GM12878 (cell line): ENCODE measurements around the gene RASGRP2. TPM values are rescaled to one million over a fixed set of nuclear protein-coding genes. Genes with fewer than 3 reads are reported as not detected.

Experiments
- ATAC-seq: fragments of 200-7000 bp; cut with Tn5 transposase; 3 replicates; pipeline ENCODE4 v1.9.1; 2020; ENCODE audit warnings: mild to moderate bottlenecking, moderate library complexity
- BruUV-seq: library from RNA; stranded (reverse); fragments of 400-500 nt; replicated peaks from 2 replicates; lab custom pipeline; 2021; lab: Mats Ljungman, UMichigan
- CTCF ChIA-PET: fragments of 300-600 bp; sonication (Branson Sonifier 250); formaldehyde crosslinking; extraction: SDS; loops from one replicate; lab custom pipeline; 2021; ENCODE audit warnings: inconsistent platforms; lab: Yijun Ruan, JAX
- POLR2A ChIA-PET: fragments of 350-600 bp; formaldehyde crosslinking; extraction: SDS; loops from one replicate; lab custom pipeline; 2021; ENCODE audit warnings: inconsistent platforms; lab: Charles Lee
- RAD21 ChIA-PET: fragments of 300-600 bp; sonication (Branson Sonifier 250); formaldehyde crosslinking; loops from one replicate; lab custom pipeline; 2023; ENCODE audit warnings: antibody characterized with exemption; ENCODE audit not compliant: unreplicated experiment; lab: Charles Lee
- SMC1A ChIA-PET: fragments of 300-600 bp; sonication (Branson Sonifier 250); formaldehyde crosslinking; loops from one replicate; lab custom pipeline; 2023; ENCODE audit not compliant: unreplicated experiment, uncharacterized antibody; lab: Charles Lee
- DNase-seq: peaks from one replicate; pipeline ENCODE4 v3.0.0-alpha.2; 2011; ENCODE audit warnings: low read depth, low spot score
- FAIRE-seq: peaks from 3 replicates; lab custom pipeline; 2011; peaks lifted over from hg19 to GRCh38; lab: Jason Lieb, UNC
- H2AFZ ChIP-seq: 2 replicates; pipeline ENCODE4 v1.6.0; 2011; ENCODE audit warnings: low read depth, low read length, control low read depth; ENCODE audit not compliant: control insufficient read depth
- H3K27ac ChIP-seq: 2 replicates; pipeline ENCODE4 v1.5.1; 2011; ENCODE audit warnings: control low read depth; ENCODE audit not compliant: control insufficient read depth, insufficient read depth
- H3K27me3 ChIP-seq, 2 experiments: replicated peaks in 1 of 2; 2 replicates each; pipeline versions ENCODE4 v1.6.0 to v1.6.1; 2011; ENCODE audit warnings: low read length in 1 of 2; ENCODE audit not compliant: control insufficient read depth in 2 of 2, insufficient read depth in 2 of 2
- H3K36me3 ChIP-seq, 2 experiments: 2 replicates each; pipeline ENCODE4 v1.5.1; 2011; ENCODE audit warnings: low read length in 1 of 2; ENCODE audit not compliant: control insufficient read depth in 2 of 2, insufficient read depth in 2 of 2
- H3K4me1 ChIP-seq: 2 replicates; pipeline ENCODE4 v1.6.1; 2011; ENCODE audit warnings: mild to moderate bottlenecking, low read length, moderate library complexity, mixed read lengths; ENCODE audit not compliant: control insufficient read depth, insufficient read depth
- H3K4me2 ChIP-seq: 2 replicates; pipeline ENCODE4 v1.6.0; 2011; ENCODE audit warnings: control low read depth; ENCODE audit not compliant: control insufficient read depth, insufficient read depth
- H3K4me3 ChIP-seq: fragments of 200-600 bp; sonication (generic); 2 replicates; pipeline ENCODE4 v1.5.1; 2016
- H3K79me2 ChIP-seq: 2 replicates; pipeline ENCODE4 v1.6.0; 2011; ENCODE audit warnings: low read length; ENCODE audit not compliant: control insufficient read depth, insufficient read depth
- H3K9ac ChIP-seq: 2 replicates; pipeline ENCODE4 v1.8.0; 2011; ENCODE audit warnings: low read length, control low read depth, mixed read lengths; ENCODE audit not compliant: control insufficient read depth, insufficient read depth
- H3K9me3 ChIP-seq: replicated peaks from 3 replicates; pipeline ENCODE4 v1.5.1; 2011; ENCODE audit warnings: mild to moderate bottlenecking, low read length; ENCODE audit not compliant: control insufficient read depth, insufficient read depth
- H4K20me1 ChIP-seq: 2 replicates; pipeline ENCODE4 v1.6.0; 2011; ENCODE audit not compliant: control insufficient read depth, insufficient read depth
- BCL11A ChIP-seq: IDR thresholded peaks from 2 replicates; pipeline ENCODE4 v1.6.1; 2011; ENCODE audit warnings: low read depth, low read length
- FOS ChIP-seq: IDR thresholded peaks from 3 replicates; pipeline ENCODE4 v1.6.1; 2011; ENCODE audit warnings: borderline replicate concordance; ENCODE audit not compliant: insufficient read length; ENCODE audit errors: extremely low read depth
- FOXM1 ChIP-seq: IDR thresholded peaks from 2 replicates; pipeline ENCODE4 v1.6.1; 2012; ENCODE audit warnings: low read depth, mild to moderate bottlenecking, inconsistent platforms, low read length, moderate library complexity
- HCFC1 ChIP-seq: fragments of 150-350 bp; IDR thresholded peaks from 2 replicates; pipeline ENCODE4 v1.6.1; 2014; ENCODE audit warnings: low read length
- MEF2A ChIP-seq: IDR thresholded peaks from 2 replicates; pipeline ENCODE4 v1.6.1; 2011; ENCODE audit warnings: low read depth, mild to moderate bottlenecking, low read length, moderate library complexity; ENCODE audit not compliant: insufficient read depth
- NFIC ChIP-seq: IDR thresholded peaks from 2 replicates; pipeline ENCODE4 v1.6.1; 2012; ENCODE audit warnings: low read depth, mild to moderate bottlenecking, inconsistent platforms, low read length, moderate library complexity
- RBBP5 ChIP-seq: fragments of 200-600 bp; sonication (generic); conservative IDR thresholded peaks from 2 replicates; pipeline ENCODE4 v1.6.1; 2016
- SREBF2 ChIP-seq: IDR thresholded peaks from 2 replicates; pipeline ENCODE4 v1.6.1; 2012; ENCODE audit warnings: mild to moderate bottlenecking, low read length
- USF2 ChIP-seq: IDR thresholded peaks from 2 replicates; pipeline ENCODE4 v1.6.1; 2011; ENCODE audit warnings: low read depth, low read length, improper control_type of control experiment, borderline replicate concordance
- ZBED1 ChIP-seq: IDR thresholded peaks from 2 replicates; pipeline ENCODE4 v1.6.1; 2016; ENCODE audit warnings: borderline replicate concordance
- WGBS: methylation state at CpG from one replicate; pipeline ENCODE4 v1.1.6; 2016; ENCODE audit warnings: low lambda C conversion rate; ENCODE audit not compliant: insufficient replicate concordance, insufficient coverage; ENCODE audit errors: missing lambda C conversion rate; 5-methylcytosine and 5-hydroxymethylcytosine counted together
- in situ Hi-C: fragments of 300-500 bp; cut with MboI; formaldehyde crosslinking; loops from 9 replicates; pipeline ENCODE4 v1.14.3; 2018; ENCODE audit warnings: mixed read lengths
- intact Hi-C: fragments of 100-400 bp; cut with micrococcal nuclease; formaldehyde crosslinking; loops from one replicate; pipeline ENCODE4 v1.14.2; 2022; ENCODE audit not compliant: unreplicated experiment
- polyA plus RNA-seq, 11 experiments: library from polyadenylated mRNA; depleted of rRNA in 4 of 11; unstranded in 6 of 11; stranded (reverse) in 5 of 11; fragments of >200 nt; fragmentation: Nextera tagmentation in 4 of 11; fragmentation: Illumina TruSeq in 1 of 11; extraction: Ambion mirVana in 4 of 11; extraction: Trizol in 1 of 11; gene quantifications; 1 replicate in 1 of 11; 2 replicates in 10 of 11; pipeline versions ENCODE4 v1.2.1 to v1.2.3, GENCODE V29; 2011 to 2016; ENCODE audit warnings: inconsistent platforms in 2 of 11, missing spikeins in 2 of 11, low read depth in 1 of 11
- total RNA-seq, 4 experiments: library from RNA; depleted of rRNA in 3 of 4; stranded (reverse); fragments of >200 nt in 3 of 4; fragmentation: Illumina TruSeq in 1 of 4; extraction: Trizol in 1 of 4; gene quantifications; 2 replicates each; pipeline versions ENCODE4 v1.2.1 to v1.2.3, GENCODE V29; 2013 to 2021
- TF ChIP-seq, protein P1 (sequence below): fragments of 450-650 bp; IDR thresholded peaks from 2 replicates; pipeline ENCODE4 v1.6.1; 2017; ENCODE audit warnings: mild to moderate bottlenecking, low read depth, inconsistent platforms; ENCODE audit not compliant: poor library complexity, severe bottlenecking

RASGRP2 gene
- total and polyA plus RNA-seq, 10 of the 15 experiments (the other 5 are each of a cell fraction or from before 2014, with no cell fraction given), result 0.26 to 9.0 (median 5.4) TPM

DNA sequence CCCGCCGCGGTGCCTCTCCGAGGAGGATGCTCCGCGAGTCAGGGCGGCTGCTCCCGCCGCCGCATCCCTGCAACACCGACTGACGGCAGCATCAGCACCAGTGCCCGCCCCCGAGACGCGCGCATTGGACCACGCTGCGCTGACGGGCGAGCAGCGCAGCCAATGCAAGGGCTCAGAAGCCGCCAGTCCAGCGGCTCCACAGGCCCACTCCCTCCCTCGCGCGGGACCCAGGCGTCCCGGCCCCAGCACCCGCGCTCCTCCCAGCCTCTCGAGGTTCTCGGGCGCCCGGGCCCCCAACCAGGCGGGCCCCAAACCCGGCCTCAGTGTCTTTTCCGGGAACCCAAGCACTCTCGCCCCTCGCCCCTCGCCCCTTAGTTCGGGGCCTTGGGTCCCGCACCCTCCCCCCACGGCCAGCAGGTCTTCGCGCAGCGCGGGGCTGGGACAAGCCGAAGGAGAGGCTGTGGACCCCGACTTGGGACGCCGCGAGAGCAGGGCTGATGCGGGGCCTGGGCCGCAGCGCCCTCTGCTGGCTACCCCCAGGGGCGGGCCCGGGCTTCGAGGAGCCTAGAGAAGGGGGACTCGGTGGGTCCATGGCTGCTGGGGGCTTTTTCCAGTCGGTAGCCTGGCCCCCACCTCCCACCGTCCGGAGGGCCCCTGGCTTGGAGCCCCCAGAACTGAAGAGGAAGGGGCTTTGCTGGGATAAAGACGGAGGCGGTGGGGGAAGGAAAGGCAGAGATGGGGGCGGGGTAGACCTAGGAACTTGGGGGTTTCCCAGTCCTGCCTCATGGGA, 20.6 kb downstream of the RASGRP2 start, which contains the start of gene NRXN2 (continued):
- TF ChIP-seq MEF2A, result no peak
- TF ChIP-seq ZBED1, result no peak
- no peak for TF ChIP-seq SREBF2
- TF ChIP-seq NFIC, result no peak
- no peak for TF ChIP-seq FOXM1
- TF ChIP-seq HCFC1, result no peak
- TF ChIP-seq BCL11A, result no peak
- TF ChIP-seq USF2, result no peak
- peak; percentile 42 for TF ChIP-seq FOS

DNA sequence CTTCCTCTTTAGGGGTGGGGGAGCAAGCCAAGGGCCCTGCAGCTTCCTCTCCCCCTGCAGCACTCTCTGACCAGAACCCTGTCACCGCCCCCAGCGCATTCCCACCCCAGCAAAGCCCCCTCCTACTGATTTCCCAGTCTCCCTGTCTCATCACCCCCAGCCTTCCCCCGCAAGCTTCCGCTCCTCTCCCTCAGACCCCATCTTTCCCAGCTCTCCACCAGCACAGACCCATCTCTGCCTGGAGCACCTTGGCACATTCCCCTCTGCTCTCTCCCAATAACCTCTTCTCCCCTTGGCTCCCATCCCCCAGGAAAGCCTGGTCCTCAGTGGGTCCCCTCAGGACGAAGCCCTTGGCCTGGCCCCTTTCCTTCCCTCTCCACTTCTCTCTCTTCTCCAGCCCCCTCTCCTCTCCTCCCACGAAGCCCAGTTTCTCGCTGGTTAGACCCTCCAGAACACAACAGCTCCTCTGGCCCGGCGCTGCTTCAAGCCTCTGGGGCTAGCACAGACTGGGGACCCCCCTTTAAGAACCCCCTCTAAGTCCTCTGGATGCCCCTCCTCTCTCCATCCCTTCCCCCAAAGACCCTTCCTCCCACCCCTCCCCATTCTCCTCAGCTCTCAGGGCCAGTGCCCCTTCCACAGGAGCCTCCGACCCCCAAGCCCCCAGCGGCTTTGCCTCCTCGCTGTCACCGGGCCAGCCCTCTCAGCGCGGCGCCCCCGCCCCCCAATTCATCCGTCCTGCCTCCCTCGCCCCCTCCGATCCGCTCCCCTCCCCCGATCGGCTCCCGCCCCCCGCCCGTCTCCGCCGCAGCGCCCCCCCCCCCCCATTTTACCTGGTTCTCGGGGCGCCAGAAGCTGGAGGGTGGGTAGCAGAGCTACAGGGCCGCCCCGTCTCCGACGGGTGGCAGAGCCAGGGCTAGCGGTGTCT, 21.5 kb downstream of the RASGRP2 start:
- Histone ChIP-seq H3K9ac (no peak overlapping the region), H4K20me1 (no peaks in the 10 kb centered on the region), H3K9me3 (no peaks in the 10 kb centered on the region), H3K4me3 (no peak overlapping the region), H3K4me1 (peaks cover 10% of the 10 kb centered on the region), H3K4me2 (no peak overlapping the region), H2AFZ (no peak overlapping the region), H3K27me3 (peaks cover 3 to 9% of the 10 kb centered on the region in 2 experiments; a peak in 2 of 4 replicates), H3K36me3 (no peaks in the 10 kb centered on the region; a peak in 1 of 4 replicates), H3K79me2 (no peaks in the 10 kb centered on the region), H3K27ac (no peak overlapping the region)
- ChIA-PET RAD21 (interaction anchor here (0.9 to 1.2 kb wide), 2 partner anchors 34 to 71 kb away, joined by 3 to 6 read pairs; no protein-coding TSS in a partner anchor), POLR2A (interaction anchor here (0.6 kb wide), 1 partner anchor 459 kb away, joined by 3 read pairs; the partner anchor contains the start of gene CAPN1), CTCF (interaction anchor here (0.7 to 1.8 kb wide), 3 partner anchors 18 to 36 kb away, joined by 3 to 9 read pairs (median 4); no protein-coding TSS in a partner anchor), SMC1A (interaction anchor here (0.6 kb wide), 2 partner anchors 34 to 485 kb away, joined by 3 read pairs; no protein-coding TSS in a partner anchor)
- no TSS peak for BruUV-seq
- no peak for ATAC-seq
- WGBS, result 4% methylated on average over 11 of the region's 36 CpGs
- intact Hi-C loops (loop anchor here (2.0 kb wide), 2 partner anchors 34 to 70 kb away; no protein-coding TSS in a partner anchor), in situ Hi-C loops (no loop called here)
- DNase-seq, result no peak
- TF ChIP-seq, protein P1, sequence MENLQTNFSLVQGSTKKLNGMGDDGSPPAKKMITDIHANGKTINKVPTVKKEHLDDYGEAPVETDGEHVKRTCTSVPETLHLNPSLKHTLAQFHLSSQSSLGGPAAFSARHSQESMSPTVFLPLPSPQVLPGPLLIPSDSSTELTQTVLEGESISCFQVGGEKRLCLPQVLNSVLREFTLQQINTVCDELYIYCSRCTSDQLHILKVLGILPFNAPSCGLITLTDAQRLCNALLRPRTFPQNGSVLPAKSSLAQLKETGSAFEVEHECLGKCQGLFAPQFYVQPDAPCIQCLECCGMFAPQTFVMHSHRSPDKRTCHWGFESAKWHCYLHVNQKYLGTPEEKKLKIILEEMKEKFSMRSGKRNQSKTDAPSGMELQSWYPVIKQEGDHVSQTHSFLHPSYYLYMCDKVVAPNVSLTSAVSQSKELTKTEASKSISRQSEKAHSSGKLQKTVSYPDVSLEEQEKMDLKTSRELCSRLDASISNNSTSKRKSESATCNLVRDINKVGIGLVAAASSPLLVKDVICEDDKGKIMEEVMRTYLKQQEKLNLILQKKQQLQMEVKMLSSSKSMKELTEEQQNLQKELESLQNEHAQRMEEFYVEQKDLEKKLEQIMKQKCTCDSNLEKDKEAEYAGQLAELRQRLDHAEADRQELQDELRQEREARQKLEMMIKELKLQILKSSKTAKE, result no peak
- no peak for TF ChIP-seq RBBP5
- FAIRE-seq, result no peak
